ENCODE measurements around the gene DOK5. TPM values are rescaled to one million over a fixed set of nuclear protein-coding genes. Genes with fewer than 3 reads are reported as not detected.

DOK5 gene
- polyA plus RNA-seq, 5 donors: 2.5 to 4.0 (median 2.6) TPM

- DNase-seq: no peak
Measured at GRCh38 chr20:54645445-54646155, 170.2 kb downstream of the DOK5 start.

- DNase-seq: no peak
Measured at GRCh38 chr20:54646156-54646517, 170.7 kb downstream of the DOK5 start.

- no peak for DNase-seq
Measured at GRCh38 chr20:54648421-54649142, 173.2 kb downstream of the DOK5 start.

- peak; percentile 69 to 80 for DNase-seq
Measured at GRCh38 chr20:54649511-54649962, 174.1 kb downstream of the DOK5 start.

- no peak for DNase-seq
Measured at GRCh38 chr20:54650052-54650719, 174.8 kb downstream of the DOK5 start.

GRCh38 chr20:54651252-54651651 lies 175.9 kb downstream of the DOK5 start:
- no peak for DNase-seq

- DNase-seq: peak; percentile 79 to 80
Measured at GRCh38 chr20:54654450-54654849, 179.1 kb downstream of the DOK5 start.

- no peak for DNase-seq
Measured at GRCh38 chr20:54657268-54657826, 182.0 kb downstream of the DOK5 start.

GRCh38 chr20:54658525-54658924 lies 183.1 kb downstream of the DOK5 start:
- DNase-seq: no peak

GRCh38 chr20:54661265-54661664 lies 185.9 kb downstream of the DOK5 start:
- DNase-seq: no peak

- DNase-seq: no peak
Measured at GRCh38 chr20:54661880-54662465, 186.6 kb downstream of the DOK5 start.

- no peak for DNase-seq
Measured at GRCh38 chr20:54665812-54666211, 190.4 kb downstream of the DOK5 start.

- no peak for DNase-seq
Measured at GRCh38 chr20:54668271-54669039, 193.1 kb downstream of the DOK5 start.

GRCh38 chr20:54669040-54669363 lies 193.6 kb downstream of the DOK5 start:
- no peak for DNase-seq

GRCh38 chr20:54678253-54678652 lies 202.9 kb downstream of the DOK5 start:
- DNase-seq: no peak

GRCh38 chr20:54680439-54680838 lies 205.0 kb downstream of the DOK5 start:
- DNase-seq: no peak

- peak; percentile 45 to 54 for DNase-seq
Measured at GRCh38 chr20:54680872-54681619, 205.7 kb downstream of the DOK5 start.

- DNase-seq: no peak
Measured at GRCh38 chr20:54681869-54682268, 206.5 kb downstream of the DOK5 start.

- no peak for DNase-seq
Measured at GRCh38 chr20:54688476-54688875, 213.1 kb downstream of the DOK5 start.

- no peak for DNase-seq
Measured at GRCh38 chr20:54690323-54690722, 214.9 kb downstream of the DOK5 start.

GRCh38 chr20:54691327-54691726 lies 215.9 kb downstream of the DOK5 start:
- DNase-seq: no peak
